HepG2 (cell line): ENCODE results near the gene OTULINL. TPM values are rescaled to one million over a fixed set of nuclear protein-coding genes. Genes with fewer than 3 reads are reported as not detected.

Experiments
- ATAC-seq: fragments of 200-7000 bp; cut with Tn5 transposase; 3 replicates; pipeline ENCODE4 v1.9.1; 2020; ENCODE audit warnings: mild to moderate bottlenecking, moderate library complexity
- BruUV-seq: library from RNA; stranded (reverse); fragments of 400-500 nt; replicated peaks from 2 replicates; lab custom pipeline; 2021; lab: Mats Ljungman, UMichigan
- CTCF ChIA-PET: fragments of 300-600 bp; formaldehyde crosslinking; extraction: SDS; loops from one replicate; lab custom pipeline; 2021; ENCODE audit warnings: low total read pairs, inconsistent platforms, low intra/inter-chr PET ratio; lab: Yijun Ruan, JAX
- POLR2A ChIA-PET: fragments of 350-600 bp; sonication (Branson Sonifier 250); formaldehyde crosslinking; loops from one replicate; lab custom pipeline; 2020; ENCODE audit warnings: antibody characterized with exemption, inconsistent platforms; lab: Yijun Ruan, JAX
- DNase-seq: peaks from one replicate; pipeline ENCODE4 v3.0.0-alpha.2; 2015; ENCODE audit warnings: low spot score
- FAIRE-seq: peaks from 3 replicates; lab custom pipeline; 2011; peaks lifted over from hg19 to GRCh38; lab: Jason Lieb, UNC
- H2AFZ ChIP-seq: one replicate; pipeline ENCODE4 v1.6.1; 2011; ENCODE audit warnings: low read length, inconsistent platforms
- H3K27ac ChIP-seq: fragments of 300-600 bp; 3 replicates; pipeline ENCODE4 v1.8.0; 2011; ENCODE audit warnings: mixed run types, mild to moderate bottlenecking, mixed read lengths, low read length, inconsistent platforms; ENCODE audit not compliant: insufficient read depth; ENCODE audit errors: extremely low read length
- H3K27me3 ChIP-seq, 2 experiments: fragments of 200-600 bp in 1 of 2; 2 replicates in 1 of 2; 3 replicates in 1 of 2; pipeline versions ENCODE4 v1.6.0 to v1.8.0; 2011; ENCODE audit warnings: low read length in 2 of 2, mild to moderate bottlenecking in 2 of 2, moderate library complexity in 2 of 2, inconsistent platforms in 1 of 2; ENCODE audit not compliant: insufficient read depth in 2 of 2, control insufficient read depth in 1 of 2
- H3K36me3 ChIP-seq, 2 experiments: fragments of 200-600 bp in 1 of 2; replicated peaks in 1 of 2; 2 replicates in 1 of 2; 3 replicates in 1 of 2; pipeline versions ENCODE4 v1.5.1 to v1.8.0; 2011; ENCODE audit warnings: low read length in 2 of 2, inconsistent platforms in 1 of 2; ENCODE audit not compliant: insufficient read depth in 2 of 2, control insufficient read depth in 1 of 2
- H3K4me1 ChIP-seq: 2 replicates; pipeline ENCODE4 v1.5.1; 2012; ENCODE audit warnings: low read length, inconsistent platforms; ENCODE audit not compliant: insufficient read depth
- H3K4me2 ChIP-seq: 2 replicates; pipeline ENCODE4 v1.6.0; 2011; ENCODE audit warnings: low read depth, low read length, inconsistent platforms
- H3K4me3 ChIP-seq, 3 experiments: fragments of 200-600 bp in 1 of 3; sonication (generic), shearing (Covaris generic) in 1 of 3; replicated peaks in 1 of 3; 2 replicates each; pipeline ENCODE4 v1.5.1; 2011 to 2016; ENCODE audit warnings: low read length in 3 of 3, inconsistent platforms in 2 of 3, low read depth in 2 of 3, mild to moderate bottlenecking in 2 of 3, control low read depth in 1 of 3, mixed read lengths in 1 of 3; ENCODE audit not compliant: insufficient read depth in 1 of 3
- H3K79me2 ChIP-seq: one replicate; pipeline ENCODE4 v1.6.1; 2011; ENCODE audit warnings: low read length, inconsistent platforms; ENCODE audit not compliant: insufficient read depth
- H3K9ac ChIP-seq: 2 replicates; pipeline ENCODE4 v1.6.0; 2011; ENCODE audit warnings: mild to moderate bottlenecking, low read depth, low read length, inconsistent platforms; ENCODE audit not compliant: insufficient read depth
- H3K9me3 ChIP-seq: 2 replicates; pipeline ENCODE4 v1.5.1; 2012; ENCODE audit warnings: mild to moderate bottlenecking, low read length
- H4K20me1 ChIP-seq: 2 replicates; pipeline ENCODE4 v1.6.0; 2011; ENCODE audit warnings: inconsistent platforms, mild to moderate bottlenecking, low read length, moderate library complexity; ENCODE audit not compliant: insufficient read depth
- EEA1 ChIP-seq: sonication (generic); formaldehyde crosslinking; IDR thresholded peaks from 2 replicates; pipeline ENCODE4 v1.5.1; 2020; ENCODE audit warnings: mild to moderate bottlenecking, missing genetic modification reagents, borderline replicate concordance
- KLF11 ChIP-seq: IDR thresholded peaks from 2 replicates; pipeline ENCODE4 v1.6.1; 2016; ENCODE audit warnings: missing compliant biosample characterization
- PHB2 ChIP-seq: fragments of 450-650 bp; IDR thresholded peaks from 2 replicates; pipeline ENCODE4 v1.6.1; 2018; ENCODE audit not compliant: partially characterized antibody
- RBM39 ChIP-seq: fragments of 200-400 bp; formaldehyde crosslinking; IDR thresholded peaks from one replicate; pipeline ENCODE4 v1.6.1; 2018; ENCODE audit warnings: antibody characterized with exemption, mild to moderate bottlenecking, low read depth, low read length; ENCODE audit not compliant: poor library complexity, severe bottlenecking
- ZBTB37 ChIP-seq: sonication (generic); formaldehyde crosslinking; IDR thresholded peaks from 2 replicates; pipeline ENCODE4 v1.4.0; 2020; ENCODE audit warnings: mild to moderate bottlenecking, missing genetic modification reagents
- ZFP62 ChIP-seq: sonication (generic); formaldehyde crosslinking; IDR thresholded peaks from 2 replicates; pipeline ENCODE4 v1.4.0; 2020; ENCODE audit warnings: missing genetic modification reagents
- WGBS: methylation state at CpG from one replicate; pipeline ENCODE4 v1.1.6; 2017; ENCODE audit warnings: low lambda C conversion rate; 5-methylcytosine and 5-hydroxymethylcytosine counted together
- in situ Hi-C: cut with HindIII; loops from 2 replicates; pipeline ENCODE4 v1.10.0; 2017; ENCODE audit warnings: low pct_unique_long_range_greater_than_20kb; ENCODE audit not compliant: extremely low pct_ligation_motif_present
- intact Hi-C: fragments of 100-400 bp; cut with micrococcal nuclease; formaldehyde crosslinking; loops from one replicate; pipeline ENCODE4 v1.10.0; 2022; ENCODE audit not compliant: unreplicated experiment
- polyA plus RNA-seq, 8 experiments: library from polyadenylated mRNA; depleted of rRNA in 3 of 8; stranded (reverse) in 7 of 8; unstranded in 1 of 8; fragments of >200 nt; fragmentation: Illumina TruSeq in 4 of 8; extraction: Trizol in 4 of 8; gene quantifications; 2 replicates each; pipeline versions ENCODE4 v1.2.1 to v1.2.3, GENCODE V29; 2011 to 2016; ENCODE audit warnings: low read depth in 4 of 8, missing spikeins in 1 of 8, mixed read lengths in 1 of 8; ENCODE audit not compliant: insufficient read depth in 1 of 8
- total RNA-seq, 5 experiments: library from RNA; depleted of rRNA; stranded (reverse); fragments of >200 nt; fragmentation: Illumina TruSeq; extraction: Trizol; gene quantifications; 2 replicates each; pipeline ENCODE4 v1.2.3, GENCODE V29; 2016; ENCODE audit warnings: low read depth in 1 of 5
- TF ChIP-seq, protein P1 (sequence below): sonication (generic); formaldehyde crosslinking; IDR thresholded peaks from 2 replicates; pipeline ENCODE4 v1.5.0; 2020; ENCODE audit warnings: mild to moderate bottlenecking, missing genetic modification reagents, borderline replicate concordance
- TF ChIP-seq, protein P2 (sequence below): IDR thresholded peaks from 2 replicates; pipeline ENCODE4 v1.6.1; 2016; ENCODE audit warnings: missing compliant biosample characterization, missing genetic modification reagents, borderline replicate concordance

Gene OTULINL
- total and polyA plus RNA-seq, 2 of the 13 experiments (the other 11 are each of a cell fraction or from before 2014, with no cell fraction given) = 0.04 to 0.40 TPM

DNA sequence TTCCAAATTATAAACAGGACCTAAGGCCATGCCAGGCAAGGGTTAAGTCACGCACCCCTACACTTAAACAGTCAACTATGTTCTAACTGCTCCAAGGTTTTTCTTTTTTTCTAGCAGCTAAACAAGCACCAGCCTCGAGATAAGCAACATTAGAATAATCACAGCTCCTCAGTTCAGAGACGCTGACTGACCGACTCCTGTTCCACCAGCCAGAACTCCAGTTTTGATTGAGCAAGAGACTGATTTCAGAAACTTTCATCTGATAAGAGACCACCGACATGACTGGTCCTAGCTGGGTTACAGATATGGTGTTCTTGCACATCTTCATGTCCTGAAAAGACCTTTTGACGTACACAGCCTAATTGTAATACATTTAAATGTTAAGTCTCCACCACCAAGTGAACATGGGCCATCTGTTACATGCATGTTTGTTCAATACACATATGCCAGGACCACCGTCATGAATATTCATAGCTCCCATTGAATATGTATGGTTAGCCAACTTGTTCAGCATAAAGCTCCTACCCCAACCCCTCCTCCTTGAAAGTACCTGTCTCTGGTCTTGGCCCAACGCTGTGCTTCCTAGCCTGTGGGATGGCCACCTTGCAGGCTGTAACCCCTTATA, 23.7 kb upstream of the OTULINL start (continued):
- TF ChIP-seq, protein P1, sequence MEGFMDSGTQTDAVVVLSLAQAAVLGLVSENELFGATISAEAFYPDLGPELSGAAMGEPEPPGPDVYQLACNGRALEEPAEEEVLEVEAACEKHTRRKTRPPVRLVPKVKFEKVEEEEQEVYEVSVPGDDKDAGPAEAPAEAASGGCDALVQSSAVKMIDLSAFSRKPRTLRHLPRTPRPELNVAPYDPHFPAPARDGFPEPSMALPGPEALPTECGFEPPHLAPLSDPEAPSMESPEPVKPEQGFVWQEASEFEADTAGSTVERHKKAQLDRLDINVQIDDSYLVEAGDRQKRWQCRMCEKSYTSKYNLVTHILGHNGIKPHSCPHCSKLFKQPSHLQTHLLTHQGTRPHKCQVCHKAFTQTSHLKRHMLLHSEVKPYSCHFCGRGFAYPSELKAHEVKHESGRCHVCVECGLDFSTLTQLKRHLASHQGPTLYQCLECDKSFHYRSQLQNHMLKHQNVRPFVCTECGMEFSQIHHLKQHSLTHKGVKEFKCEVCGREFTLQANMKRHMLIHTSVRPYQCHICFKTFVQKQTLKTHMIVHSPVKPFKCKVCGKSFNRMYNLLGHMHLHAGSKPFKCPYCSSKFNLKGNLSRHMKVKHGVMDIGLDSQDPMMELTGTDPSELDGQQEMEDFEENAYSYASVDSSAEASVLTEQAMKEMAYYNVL = no peak

DNA sequence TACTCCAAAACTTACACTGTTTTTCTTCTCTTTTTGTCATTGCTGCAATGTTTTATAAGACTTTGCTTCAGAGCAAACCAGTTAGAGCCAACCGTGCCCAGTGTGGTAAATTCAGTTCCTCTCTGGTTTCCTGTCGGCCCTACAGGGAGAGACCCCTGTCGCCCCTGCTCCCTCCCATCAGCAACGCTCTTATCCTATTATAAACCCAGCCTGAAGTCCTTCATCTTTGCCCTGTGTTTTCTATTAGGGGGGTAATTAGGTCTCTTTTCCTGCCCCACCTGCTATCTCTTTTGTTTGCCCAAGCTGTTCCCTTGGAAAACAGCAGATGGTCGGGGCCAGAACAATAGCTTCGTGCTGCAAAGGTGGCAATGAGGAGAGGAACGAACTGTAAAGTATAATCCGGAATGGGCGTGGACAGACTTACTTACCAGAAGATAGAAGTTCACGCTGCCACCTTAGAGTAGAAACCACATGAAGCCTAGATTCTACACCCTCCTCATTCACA, 21.4 kb upstream of the OTULINL start:
- Histone ChIP-seq H2AFZ (no peak overlapping the region), H3K4me1 (no peaks in the 10 kb centered on the region), H3K4me2 (no peak overlapping the region), H3K9ac (no peak overlapping the region), H3K4me3 (no peak overlapping the region), H3K27ac (no peak overlapping the region), H3K79me2 (no peaks in the 10 kb centered on the region), H3K27me3 (peaks cover 3 to 17% of the 10 kb centered on the region in 2 experiments; a peak in 3 of 5 replicates), H3K36me3 (no peaks in the 10 kb centered on the region), H3K9me3 (no peaks in the 10 kb centered on the region), H4K20me1 (no peaks in the 10 kb centered on the region)
- no TSS peak for BruUV-seq
- in situ Hi-C loops = no loop called here
- POLR2A ChIA-PET = no interaction called here
- 13% methylated on average over 10 of the region's 10 CpGs for WGBS
- DNase-seq = no peak
- FAIRE-seq = no peak
- TF ChIP-seq ZFP62 = no peak
- TF ChIP-seq RBM39 = no peak
- TF ChIP-seq, protein P2, sequence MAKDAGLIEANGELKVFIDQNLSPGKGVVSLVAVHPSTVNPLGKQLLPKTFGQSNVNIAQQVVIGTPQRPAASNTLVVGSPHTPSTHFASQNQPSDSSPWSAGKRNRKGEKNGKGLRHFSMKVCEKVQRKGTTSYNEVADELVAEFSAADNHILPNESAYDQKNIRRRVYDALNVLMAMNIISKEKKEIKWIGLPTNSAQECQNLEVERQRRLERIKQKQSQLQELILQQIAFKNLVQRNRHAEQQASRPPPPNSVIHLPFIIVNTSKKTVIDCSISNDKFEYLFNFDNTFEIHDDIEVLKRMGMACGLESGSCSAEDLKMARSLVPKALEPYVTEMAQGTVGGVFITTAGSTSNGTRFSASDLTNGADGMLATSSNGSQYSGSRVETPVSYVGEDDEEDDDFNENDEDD (CRISPR knock-in tag) = no peak
- TF ChIP-seq KLF11 (CRISPR knock-in tag) = no peak
- TF ChIP-seq EEA1 (CRISPR knock-in tag) = no peak
- no peak for TF ChIP-seq ZBTB37 (CRISPR knock-in tag)
- TF ChIP-seq PHB2 = no peak
- CTCF ChIA-PET = no interaction called here
- intact Hi-C loops = no loop called here
- no peak for ATAC-seq
